ENCODE data around the gene CD200R1L. TPM values are rescaled to one million over a fixed set of nuclear protein-coding genes. Genes with fewer than 3 reads are reported as not detected.

CD200R1L gene
- total RNA-seq, 1 donor from 2014 or later: not detected

GRCh38 chr3:112815981-112816380, 30.7 kb downstream of the CD200R1L start:
- Mint-ChIP-seq H3K4me1 (ENCODE audit: low read depth, unreplicated experiment) (peaks cover 9% of the 10 kb centered on the region), H3K27me3 (ENCODE audit: unreplicated experiment) (peaks cover 1% of the 10 kb centered on the region), H3K9me3 (ENCODE audit: unreplicated experiment) (peaks cover 4% of the 10 kb centered on the region), H3K36me3 (ENCODE audit: unreplicated experiment) (peaks cover 3% of the 10 kb centered on the region), H3K27ac (ENCODE audit: unreplicated experiment) (no peak overlapping the region), H3K4me3 (ENCODE audit: unreplicated experiment) (no peak overlapping the region)
- DNase-seq: no peak
- TF ChIP-seq CTCF (IDR thresholded peaks at IDR 0.05; ENCODE audit: partially characterized antibody, unreplicated experiment): no peak

GRCh38 chr3:112814266-112814665, 32.4 kb downstream of the CD200R1L start:
- no peak overlapping the region for H3K27ac Mint-ChIP-seq (ENCODE audit: unreplicated experiment)
- peaks cover 9% of the 10 kb centered on the region for H3K4me1 Mint-ChIP-seq (ENCODE audit: low read depth, unreplicated experiment)
- DNase-seq: no peak
- peaks cover 3% of the 10 kb centered on the region for H3K36me3 Mint-ChIP-seq (ENCODE audit: unreplicated experiment)
- H3K9me3 Mint-ChIP-seq (ENCODE audit: unreplicated experiment): peaks cover 4% of the 10 kb centered on the region
- no peak overlapping the region for H3K4me3 Mint-ChIP-seq (ENCODE audit: unreplicated experiment)
- H3K27me3 Mint-ChIP-seq (ENCODE audit: unreplicated experiment): peaks cover 1% of the 10 kb centered on the region
- TF ChIP-seq CTCF (IDR thresholded peaks at IDR 0.05; ENCODE audit: partially characterized antibody, unreplicated experiment): no peak

- Mint-ChIP-seq H3K27ac (ENCODE audit: unreplicated experiment) (no peak overlapping the region), H3K4me3 (ENCODE audit: unreplicated experiment) (no peak overlapping the region), H3K27me3 (ENCODE audit: unreplicated experiment) (peaks cover 1% of the 10 kb centered on the region), H3K9me3 (ENCODE audit: unreplicated experiment) (peaks cover 3% of the 10 kb centered on the region), H3K36me3 (ENCODE audit: unreplicated experiment) (peaks cover under 1% of the 10 kb centered on the region), H3K4me1 (ENCODE audit: low read depth, unreplicated experiment) (peaks cover 9% of the 10 kb centered on the region)
- no peak for DNase-seq
- no peak for TF ChIP-seq CTCF (IDR thresholded peaks at IDR 0.05; ENCODE audit: partially characterized antibody, unreplicated experiment)
Observed at GRCh38 chr3:112813723-112814171, 32.9 kb downstream of the CD200R1L start.

- Mint-ChIP-seq H3K36me3 (ENCODE audit: unreplicated experiment) (no peaks in the 10 kb centered on the region), H3K4me1 (ENCODE audit: low read depth, unreplicated experiment) (peaks cover 9% of the 10 kb centered on the region), H3K9me3 (ENCODE audit: unreplicated experiment) (peaks cover 3% of the 10 kb centered on the region), H3K27me3 (ENCODE audit: unreplicated experiment) (peaks cover 1% of the 10 kb centered on the region), H3K27ac (ENCODE audit: unreplicated experiment) (no peak overlapping the region), H3K4me3 (ENCODE audit: unreplicated experiment) (no peak overlapping the region)
- TF ChIP-seq CTCF (IDR thresholded peaks at IDR 0.05; ENCODE audit: partially characterized antibody, unreplicated experiment): no peak
- no peak for DNase-seq
Observed at GRCh38 chr3:112813016-112813415, 33.6 kb downstream of the CD200R1L start.

GRCh38 chr3:112811917-112812660, 34.6 kb downstream of the CD200R1L start:
- Mint-ChIP-seq H3K4me3 (ENCODE audit: unreplicated experiment) (no peak overlapping the region), H3K36me3 (ENCODE audit: unreplicated experiment) (no peaks in the 10 kb centered on the region), H3K9me3 (ENCODE audit: unreplicated experiment) (peaks cover 3% of the 10 kb centered on the region), H3K27ac (ENCODE audit: unreplicated experiment) (no peak overlapping the region), H3K27me3 (ENCODE audit: unreplicated experiment) (peaks cover 1% of the 10 kb centered on the region), H3K4me1 (ENCODE audit: low read depth, unreplicated experiment) (peaks cover 9% of the 10 kb centered on the region)
- TF ChIP-seq CTCF (IDR thresholded peaks at IDR 0.05; ENCODE audit: partially characterized antibody, unreplicated experiment): no peak
- no peak for DNase-seq

Data from glutamatergic neuron (in vitro differentiated cells).